Fibroblast of peridontal ligament (primary cell): ENCODE data around the gene PON3.
"Not testable (repeated sequence)": the region's sequence is repeated elsewhere in the genome, so short reads cannot be mapped to it uniquely, and the experiment has no call there.

ENCODE experiments used
- DNase-seq: peaks from one replicate; pipeline ENCODE4 v3.0.0-alpha.2; 2010; ENCODE audit errors: extremely low read depth

The PON3 gene

GRCh38 chr7:95411666-95412065 lies 15.5 kb upstream of the PON3 start:
- DNase-seq = no peak

DNA sequence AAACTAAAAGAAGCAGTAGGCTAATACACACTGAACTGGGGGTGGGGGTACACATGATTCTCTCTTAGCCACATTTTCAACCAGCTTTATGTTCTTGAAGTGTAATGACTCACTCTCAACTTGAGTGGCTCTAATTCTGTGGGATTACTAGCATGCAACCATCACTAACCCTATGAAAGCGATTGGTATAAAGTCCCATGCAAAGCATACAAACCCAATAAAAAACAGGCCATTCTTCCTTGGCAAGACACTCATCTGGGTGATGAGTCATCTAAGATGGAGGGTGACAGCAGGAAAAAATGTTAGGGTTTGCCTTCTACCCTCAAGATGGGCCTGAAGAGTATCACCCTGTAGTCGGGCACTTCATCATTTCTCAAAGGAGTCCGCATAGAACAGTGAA lies 14.9 kb upstream of the PON3 start:
- DNase-seq = peak; percentile 19

DNA sequence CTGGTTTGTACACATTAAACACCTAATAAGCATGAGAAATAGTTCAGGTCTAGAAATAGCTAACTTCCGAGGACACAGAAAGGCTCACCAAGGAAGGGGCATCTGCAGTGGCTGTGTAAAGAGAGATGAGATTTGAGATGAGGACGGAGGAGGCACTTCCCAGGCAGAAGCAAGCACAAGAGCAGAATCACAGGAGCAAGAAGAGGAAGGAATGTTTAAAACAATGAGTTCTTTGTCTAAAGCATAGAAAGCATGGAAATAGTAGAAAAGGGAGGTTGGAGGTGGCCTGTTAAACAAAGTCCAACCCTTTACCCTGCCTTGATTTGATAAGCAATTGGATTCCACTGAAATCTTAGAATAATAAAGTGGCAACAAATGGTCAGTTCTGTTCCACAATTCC lies 11.6 kb upstream of the PON3 start:
- DNase-seq = no peak

- no peak for DNase-seq
Measured at GRCh38 chr7:95405800-95406199, 9.6 kb upstream of the PON3 start.

- DNase-seq = no peak
Measured at GRCh38 chr7:95405208-95405607, 9.0 kb upstream of the PON3 start.

DNA sequence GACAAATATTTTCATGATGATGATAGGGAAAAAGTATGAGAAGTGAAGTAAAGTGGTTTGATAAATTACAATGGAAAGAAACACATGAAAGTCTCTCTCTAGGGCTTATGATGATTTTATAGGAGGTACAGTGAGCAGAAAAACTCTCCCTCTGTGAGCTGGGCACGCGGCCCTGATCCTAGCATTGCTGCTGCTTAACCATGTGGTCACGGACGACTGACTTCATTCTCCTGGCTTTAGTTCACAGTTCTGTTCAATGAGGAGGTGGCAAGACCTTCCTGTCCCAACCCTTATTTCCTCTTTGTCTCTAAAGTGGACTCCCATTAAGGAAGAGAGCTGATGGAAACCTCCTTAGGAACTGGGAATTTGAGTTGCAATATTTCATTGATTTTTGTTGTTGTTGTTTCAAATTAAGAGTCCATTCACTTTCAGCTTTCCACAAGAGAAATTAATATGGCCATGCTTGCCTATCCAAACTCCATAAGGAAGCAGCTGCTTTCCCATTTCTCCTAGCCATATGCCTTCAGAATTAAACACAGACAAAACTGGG lies 8.2 kb upstream of the PON3 start:
- peak; percentile 15 for DNase-seq

DNA sequence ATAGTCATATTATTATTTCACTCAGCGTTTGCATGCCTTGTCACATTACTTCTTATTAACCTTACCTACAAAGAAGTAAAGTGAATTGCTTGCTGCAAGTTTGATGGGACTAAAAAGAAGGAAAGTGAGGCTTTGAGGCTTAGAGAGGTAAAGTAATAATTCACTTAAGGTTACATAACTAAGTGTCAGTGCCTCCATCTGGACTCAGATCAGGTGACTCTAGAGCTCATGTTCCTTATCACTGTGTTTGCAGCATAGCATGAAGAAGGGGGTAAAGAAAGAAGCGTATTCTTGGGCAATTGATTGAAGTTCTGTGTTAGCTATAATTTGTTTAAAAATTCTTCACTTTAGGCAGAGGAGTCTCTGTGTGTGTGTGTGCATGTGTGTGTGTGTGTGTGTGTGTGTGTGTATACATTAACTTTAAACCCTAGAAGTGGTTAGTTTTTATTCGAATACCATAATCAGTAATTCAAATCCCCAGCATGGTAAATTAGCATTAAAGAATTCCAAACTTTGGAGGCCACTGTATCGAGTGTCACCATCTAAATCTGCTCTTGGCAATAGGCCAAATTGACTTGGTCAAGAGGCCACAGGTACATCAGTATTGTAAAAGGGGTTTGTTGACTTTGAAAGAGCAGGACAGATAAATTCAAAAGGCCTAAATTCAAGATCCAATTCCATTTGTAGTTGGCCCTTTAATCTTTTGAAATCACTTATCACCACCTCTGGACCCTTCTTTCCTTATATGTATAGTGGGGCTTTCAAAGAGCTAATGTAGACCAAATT lies 2.2 kb upstream of the PON3 start:
- no peak for DNase-seq

DNA sequence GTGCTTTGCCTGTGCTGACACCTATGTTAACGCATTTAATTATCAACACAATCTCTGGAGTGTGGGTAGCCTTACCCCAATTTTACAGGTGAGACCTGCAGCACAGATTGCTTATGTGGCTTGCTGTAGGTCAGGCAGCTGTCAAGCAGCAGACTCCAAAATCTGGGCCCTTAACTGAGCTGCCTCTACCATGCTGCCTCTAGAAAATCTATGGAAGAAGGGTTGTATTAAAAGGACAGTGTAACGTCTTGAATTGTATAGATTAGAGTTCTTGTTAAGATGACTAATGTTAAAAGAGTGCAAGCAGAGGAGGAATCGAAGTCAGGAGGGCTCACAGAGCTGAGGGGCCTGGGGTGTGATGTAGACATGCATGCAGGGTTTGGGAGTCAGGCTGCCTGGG lies 1.2 kb upstream of the PON3 start:
- DNase-seq = no peak

GRCh38 chr7:95395755-95396135 lies 430 bp downstream of the PON3 start:
- no peak for DNase-seq

DNA sequence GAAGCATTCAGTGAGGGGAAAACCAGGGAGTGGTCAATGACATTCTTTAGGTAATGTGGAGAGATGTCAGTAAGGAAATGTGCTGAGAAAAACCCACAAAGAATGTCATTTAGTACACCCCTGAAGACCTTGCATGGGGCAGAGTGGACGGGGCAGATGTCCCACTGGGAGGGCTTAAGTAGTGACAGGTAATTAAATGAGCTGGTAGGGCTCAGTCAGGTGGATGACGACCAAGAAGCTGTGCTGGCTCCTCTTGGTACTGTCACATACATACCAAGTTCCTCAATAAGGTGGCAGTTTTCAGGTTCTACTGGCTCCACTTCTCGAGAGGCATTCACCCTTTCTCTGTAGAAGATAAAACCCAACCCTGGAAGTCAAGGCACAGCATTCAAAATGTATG lies 1.8 kb downstream of the PON3 start:
- DNase-seq = no peak

DNA sequence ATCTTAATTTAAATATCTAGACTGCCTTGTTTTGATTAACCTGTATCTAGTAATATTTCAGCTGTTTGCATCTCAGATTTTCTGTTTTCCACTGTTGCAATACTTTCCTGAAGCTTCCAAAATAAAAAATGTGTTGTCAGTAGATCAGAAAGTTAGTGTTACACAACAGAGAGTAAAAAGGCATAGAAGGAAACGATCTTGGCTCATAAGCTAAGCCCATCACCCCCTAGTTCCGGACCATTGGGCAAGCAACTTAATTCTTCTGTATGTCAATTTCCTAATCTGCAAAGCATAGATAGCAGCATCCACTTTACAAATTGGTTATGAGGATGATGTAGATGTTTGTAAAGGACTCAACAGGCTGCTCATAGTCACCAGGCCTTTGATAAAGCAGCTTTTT lies 4.4 kb downstream of the PON3 start:
- DNase-seq = no peak

DNA sequence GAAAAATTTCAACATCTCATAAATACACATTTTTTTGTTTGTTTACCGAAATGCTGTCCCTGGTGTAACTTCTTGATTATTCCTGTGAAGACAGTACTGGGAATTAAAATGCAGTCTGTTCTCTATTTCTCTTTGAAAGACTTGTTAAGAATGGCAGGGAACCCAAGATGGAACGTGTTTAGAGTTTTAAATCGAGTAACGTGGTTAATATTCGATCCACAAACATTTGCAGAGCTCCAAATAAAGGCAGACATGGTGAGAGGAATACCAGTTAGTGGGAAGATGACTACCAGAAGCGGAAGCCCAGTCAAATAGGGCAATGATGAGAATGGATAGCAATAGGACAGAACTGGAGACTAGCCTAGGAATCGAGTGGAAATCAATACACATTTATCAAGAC lies 6.7 kb downstream of the PON3 start:
- DNase-seq = no peak

DNA sequence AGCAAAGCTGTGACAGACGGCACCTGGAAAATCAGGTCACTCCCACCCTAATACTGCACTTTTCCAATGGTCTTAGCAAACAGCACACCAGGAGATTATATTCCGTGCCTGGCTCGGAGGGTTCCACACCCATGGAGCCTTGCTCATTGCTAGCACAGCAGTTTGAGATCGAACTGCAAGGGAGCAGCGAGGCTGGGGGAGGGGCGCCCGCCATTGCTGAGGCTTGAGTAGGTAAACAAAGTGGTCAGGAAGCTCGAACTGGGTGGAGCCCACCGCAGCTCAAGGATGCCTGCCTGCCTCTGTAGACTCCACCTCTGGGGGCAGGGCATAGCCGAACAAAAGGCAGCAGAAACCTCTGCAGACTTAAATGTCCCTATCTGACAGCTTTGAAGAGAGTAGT lies 16.7 kb downstream of the PON3 start:
- not testable (repeated sequence) for DNase-seq

DNA sequence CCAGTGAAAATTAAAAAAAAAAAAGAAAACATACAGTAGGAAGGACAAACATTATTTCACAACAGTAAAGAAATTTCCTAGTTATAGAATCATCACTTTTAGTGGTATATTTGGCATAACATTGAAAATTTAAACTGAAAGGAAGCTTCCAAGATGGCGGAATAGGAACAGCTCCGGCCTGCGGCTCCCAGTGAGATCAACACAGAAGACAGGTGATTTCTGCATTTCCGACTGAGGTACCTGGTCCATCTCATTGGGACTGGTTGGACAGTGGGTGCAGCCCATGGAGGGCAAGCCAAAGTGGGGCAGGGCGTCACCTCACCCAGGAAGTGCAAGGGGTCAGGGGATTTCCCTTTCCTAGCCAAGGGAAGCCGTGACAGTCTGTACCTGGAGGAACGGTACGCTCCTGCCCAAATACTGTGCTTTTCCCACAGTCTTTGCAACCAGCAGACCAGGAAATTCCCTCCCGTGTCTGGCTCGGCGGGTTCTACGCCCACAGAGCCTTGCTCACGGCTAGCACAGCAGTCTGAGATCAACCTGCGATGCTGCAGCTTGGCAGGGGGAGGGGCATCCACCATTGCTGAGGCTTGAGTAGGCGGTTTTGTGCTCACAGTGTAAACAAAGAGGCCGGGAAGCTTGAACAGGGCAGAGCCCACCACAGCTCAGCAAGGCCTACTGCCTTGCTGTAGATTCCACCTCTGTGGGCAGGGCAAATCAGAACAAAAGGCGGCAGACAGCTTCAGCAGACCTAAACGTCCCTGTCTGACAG lies 19.4 kb downstream of the PON3 start:
- no peak for DNase-seq

DNA sequence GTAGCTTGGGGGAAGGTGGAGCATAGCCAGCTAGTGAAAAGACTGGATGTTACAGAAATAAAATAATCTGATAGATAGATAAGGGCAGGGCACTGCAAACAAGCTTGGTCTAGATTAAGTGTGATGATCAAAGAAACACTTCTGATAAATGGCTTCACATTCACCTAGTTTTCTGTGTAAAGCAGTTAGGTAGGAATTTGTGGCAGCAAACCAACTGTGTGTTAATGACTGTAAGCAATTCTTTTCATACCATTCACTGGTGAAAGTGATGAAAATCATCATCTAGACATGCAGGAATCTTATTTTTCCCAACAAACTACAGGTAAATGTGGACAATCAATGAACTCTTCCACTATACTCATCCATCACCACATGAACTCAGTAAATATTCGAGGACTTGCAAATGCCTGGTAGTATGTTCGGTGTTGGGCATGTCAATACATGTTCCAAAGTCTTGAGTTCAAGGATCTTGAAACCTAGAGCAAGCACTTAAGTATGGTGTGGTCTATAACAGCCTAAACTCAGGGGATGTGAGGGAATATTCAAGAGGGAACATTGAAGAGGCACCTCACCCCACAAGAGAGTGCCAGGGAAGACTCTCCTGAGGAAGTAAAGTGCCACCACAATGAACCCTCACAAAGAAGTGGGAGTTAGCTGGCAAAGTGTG lies 20.5 kb downstream of the PON3 start:
- no peak for DNase-seq

- DNase-seq = no peak
Measured at GRCh38 chr7:95373323-95373722, 22.9 kb downstream of the PON3 start.

DNA sequence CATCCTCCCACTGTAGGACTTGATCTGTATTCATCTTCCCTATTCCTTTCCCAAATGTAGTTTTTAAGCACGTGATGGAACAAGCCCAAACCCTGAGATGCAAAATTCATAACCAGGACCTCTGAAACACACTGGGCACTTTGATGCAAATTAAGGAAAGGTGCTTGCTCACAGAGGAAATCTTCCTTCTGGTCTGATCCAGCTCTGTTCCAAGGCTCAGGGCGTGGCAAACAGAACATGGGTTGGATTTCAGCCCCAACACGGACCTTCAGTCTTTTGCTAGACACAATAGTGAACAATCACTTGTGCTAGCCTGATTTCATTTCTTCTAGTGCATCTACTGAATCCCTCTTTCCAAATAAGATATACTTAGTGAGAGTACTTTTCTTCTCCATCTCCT lies 27.9 kb downstream of the PON3 start:
- no peak for DNase-seq

DNA sequence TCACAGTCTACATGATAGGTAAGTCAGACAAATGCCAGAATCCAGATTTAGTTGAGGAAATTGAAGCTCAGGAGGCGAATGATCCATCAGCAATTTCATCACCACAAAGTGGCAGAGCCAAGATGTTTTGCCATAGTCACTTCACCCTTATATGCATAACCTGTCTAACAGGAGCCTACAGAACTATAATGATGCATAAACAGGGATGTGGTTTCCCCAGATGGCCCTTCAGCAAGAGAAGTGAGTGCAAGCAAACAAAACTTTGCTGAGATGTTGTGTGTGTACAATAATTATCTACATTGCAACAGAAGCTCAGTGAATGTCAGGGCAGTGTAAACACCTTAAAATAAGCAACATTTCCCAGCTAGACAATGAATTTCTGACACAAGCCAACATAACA lies 28.6 kb downstream of the PON3 start:
- DNase-seq = no peak

DNA sequence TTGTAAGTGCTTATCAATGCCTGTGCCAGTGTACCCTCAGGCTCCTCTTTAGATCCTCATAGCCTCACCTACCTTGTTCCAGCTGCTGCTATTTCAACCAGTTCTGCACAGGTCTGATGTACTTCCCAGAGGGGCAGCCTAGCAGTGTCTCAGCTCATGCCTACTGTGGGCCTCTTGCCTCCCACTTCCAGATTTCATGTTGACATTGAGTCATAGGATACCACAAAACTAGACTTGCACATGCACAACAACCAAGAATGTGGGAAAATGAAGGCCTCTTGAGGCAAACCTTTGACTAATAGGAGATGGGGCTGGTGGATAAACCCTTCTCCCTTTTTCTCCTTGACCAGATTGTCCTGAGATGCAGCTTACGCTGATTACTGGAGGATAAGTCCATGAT lies 31.0 kb downstream of the PON3 start:
- DNase-seq = no peak

- peak; percentile 3 for DNase-seq
Measured at GRCh38 chr7:95357623-95358022, 38.6 kb downstream of the PON3 start.

DNA sequence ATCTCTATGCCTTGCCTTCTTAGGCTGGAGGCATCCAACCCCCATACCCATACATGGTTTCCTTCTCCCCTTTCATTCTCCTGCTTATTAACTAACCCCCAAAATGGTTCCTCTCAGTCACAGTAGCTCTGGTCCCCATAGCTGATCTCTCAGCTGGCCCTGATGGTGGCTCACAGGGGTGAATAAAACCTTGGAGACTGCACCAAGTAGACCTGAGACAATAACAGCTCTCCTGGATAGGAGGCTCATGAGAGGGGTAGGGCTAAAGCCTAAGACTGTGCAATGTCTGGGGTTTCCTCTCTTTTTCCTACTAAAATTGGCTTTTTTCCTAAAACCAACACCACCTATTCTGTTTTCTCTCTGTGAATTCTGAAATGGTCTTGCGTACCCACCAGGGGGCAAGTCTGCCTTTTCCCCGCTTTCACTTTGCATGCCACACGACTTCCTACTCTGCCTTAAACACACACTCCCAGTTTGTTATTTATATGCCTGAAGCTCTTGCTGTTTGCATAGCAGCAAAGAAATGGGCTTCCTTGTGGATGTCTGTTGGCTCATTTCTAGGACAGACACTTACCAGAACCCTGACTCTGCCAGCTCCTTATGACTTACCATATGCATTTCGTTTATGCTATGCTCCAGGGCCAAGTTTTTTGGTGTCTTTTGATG lies 53.4 kb downstream of the PON3 start:
- DNase-seq = no peak

GRCh38 chr7:95342029-95342428 lies 54.1 kb downstream of the PON3 start:
- no peak for DNase-seq
